Measurements from ENCODE around the gene ADAMTSL2.

The ADAMTSL2 gene

DNA sequence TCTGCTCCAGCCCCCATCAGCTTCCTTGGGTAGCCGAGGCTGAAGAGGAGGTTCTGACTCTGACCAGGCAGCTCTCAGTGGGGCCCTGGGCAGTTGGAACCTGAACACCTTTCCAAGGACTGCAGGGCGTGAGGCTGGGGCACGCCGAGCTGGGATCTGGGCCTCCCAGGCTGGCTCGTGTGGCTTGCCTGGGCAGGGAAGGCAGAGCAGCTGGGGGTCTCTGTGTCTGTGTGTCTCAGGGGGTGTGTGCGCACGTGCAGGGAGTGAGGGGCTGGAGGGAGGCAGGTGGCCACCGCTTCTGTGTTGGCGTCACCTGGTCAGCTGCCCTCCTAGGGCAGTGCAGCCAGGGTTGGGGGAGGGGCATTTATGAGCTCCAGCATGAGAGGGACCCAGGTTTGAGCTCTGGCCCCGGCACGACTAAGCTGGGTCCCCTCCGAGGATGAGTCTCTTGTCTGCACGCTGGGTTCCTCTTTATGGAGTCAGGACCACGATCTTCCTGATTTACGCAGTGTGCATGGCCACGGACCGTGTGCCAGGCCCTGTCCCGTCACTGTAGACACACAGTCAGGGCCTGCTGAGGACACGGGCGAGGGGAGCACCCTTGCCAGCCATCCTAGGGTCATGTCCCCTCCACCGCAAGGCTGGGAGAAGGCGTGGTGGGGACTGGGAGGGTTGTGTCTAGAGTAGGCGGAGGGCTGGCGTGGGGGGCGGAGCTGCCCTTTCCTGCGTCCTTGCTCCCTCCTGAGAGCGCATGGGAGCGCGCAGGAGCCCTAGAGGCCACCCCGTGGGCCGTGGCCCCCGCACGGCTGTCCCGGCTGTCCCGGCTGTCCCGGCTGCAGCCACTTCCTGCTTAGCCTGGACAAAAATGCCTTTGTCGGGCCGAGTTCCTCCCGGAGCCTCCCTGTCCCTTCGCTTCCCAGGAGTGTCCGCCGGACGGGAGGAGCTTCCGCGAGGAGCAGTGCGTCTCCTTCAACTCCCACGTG is 4.6 kb downstream of the ADAMTSL2 start:
- TF ChIP-seq ZFX (IDR thresholded peaks at IDR 0.05), result no peak
- TF ChIP-seq, protein P1, sequence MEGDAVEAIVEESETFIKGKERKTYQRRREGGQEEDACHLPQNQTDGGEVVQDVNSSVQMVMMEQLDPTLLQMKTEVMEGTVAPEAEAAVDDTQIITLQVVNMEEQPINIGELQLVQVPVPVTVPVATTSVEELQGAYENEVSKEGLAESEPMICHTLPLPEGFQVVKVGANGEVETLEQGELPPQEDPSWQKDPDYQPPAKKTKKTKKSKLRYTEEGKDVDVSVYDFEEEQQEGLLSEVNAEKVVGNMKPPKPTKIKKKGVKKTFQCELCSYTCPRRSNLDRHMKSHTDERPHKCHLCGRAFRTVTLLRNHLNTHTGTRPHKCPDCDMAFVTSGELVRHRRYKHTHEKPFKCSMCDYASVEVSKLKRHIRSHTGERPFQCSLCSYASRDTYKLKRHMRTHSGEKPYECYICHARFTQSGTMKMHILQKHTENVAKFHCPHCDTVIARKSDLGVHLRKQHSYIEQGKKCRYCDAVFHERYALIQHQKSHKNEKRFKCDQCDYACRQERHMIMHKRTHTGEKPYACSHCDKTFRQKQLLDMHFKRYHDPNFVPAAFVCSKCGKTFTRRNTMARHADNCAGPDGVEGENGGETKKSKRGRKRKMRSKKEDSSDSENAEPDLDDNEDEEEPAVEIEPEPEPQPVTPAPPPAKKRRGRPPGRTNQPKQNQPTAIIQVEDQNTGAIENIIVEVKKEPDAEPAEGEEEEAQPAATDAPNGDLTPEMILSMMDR (conservative IDR thresholded peaks at IDR 0.05), result no peak
- H3K27ac ChIP-seq, result no peak overlapping the region

DNA sequence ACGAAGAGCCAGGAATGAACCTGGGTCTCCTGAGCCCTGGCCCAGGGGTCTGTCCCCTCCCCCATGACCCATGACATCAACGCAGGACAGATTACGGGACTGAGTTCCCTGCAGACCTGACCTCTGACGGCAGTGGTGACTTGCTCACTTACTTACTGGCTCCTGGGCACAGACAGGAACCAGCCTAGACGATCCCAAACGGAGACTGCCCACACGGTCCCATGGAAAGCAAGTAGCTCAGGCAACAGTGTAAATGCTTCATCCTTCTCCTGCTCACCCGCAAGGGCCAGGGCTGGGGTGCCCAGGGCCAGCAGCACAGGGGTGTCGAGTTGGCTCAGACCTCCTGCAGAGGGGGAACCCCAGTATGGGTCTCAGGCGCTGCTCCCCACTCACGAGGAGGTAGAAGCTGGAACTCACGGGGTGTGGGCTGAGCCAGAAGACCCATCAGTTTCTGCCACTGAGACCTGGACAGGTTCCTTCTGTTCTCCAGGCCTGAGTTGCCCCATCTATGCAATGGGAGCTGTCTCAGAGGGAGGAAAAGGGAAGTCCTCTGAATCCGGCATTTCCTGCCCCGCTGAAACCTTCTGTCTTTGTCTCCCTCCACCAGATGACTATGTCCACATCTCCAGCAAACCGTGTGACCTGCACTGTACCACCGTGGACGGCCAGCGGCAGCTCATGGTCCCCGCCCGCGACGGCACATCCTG is 5.6 kb downstream of the ADAMTSL2 start:
- TF ChIP-seq, protein P1 (conservative IDR thresholded peaks at IDR 0.05), result no peak
- no peak for TF ChIP-seq ZFX (IDR thresholded peaks at IDR 0.05)
- H3K27ac ChIP-seq, result no peak overlapping the region

DNA sequence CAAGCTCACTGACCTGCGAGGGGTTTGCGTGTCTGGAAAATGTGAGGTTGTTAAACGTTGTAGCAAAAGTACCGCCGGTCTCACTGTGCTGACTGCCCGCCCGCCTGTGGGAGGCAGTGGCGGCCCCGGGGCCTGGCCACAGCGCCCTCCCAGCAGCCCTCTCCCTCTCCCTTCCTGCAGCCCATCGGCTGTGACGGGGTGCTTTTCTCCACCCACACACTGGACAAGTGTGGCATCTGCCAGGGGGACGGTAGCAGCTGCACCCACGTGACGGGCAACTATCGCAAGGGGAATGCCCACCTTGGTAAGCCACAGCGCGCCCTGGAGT is 6.2 kb downstream of the ADAMTSL2 start:
- H3K27ac ChIP-seq, result no peak overlapping the region
- TF ChIP-seq, protein P1 (conservative IDR thresholded peaks at IDR 0.05), result no peak
- no peak for TF ChIP-seq ZFX (IDR thresholded peaks at IDR 0.05)

DNA sequence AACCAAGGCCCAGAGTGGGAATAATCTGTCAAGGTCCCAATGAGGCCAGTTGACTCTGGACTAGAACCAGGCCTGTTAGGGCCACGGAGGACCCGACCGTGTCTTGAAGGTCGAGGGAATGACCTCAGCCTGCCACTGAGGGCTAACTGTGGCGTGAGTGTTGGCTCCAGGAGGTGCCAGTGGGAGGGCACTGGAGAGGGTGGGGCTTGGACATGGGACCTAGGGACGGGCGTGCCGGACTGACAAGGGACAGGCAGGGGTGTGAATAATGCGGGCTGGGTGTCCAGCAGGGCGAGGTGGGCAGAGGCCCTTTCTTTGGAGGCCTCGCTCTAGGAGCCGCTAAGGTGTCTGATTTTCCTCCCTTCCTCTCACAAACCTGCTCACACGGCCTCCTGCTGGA is 7.5 kb downstream of the ADAMTSL2 start:
- TF ChIP-seq ZFX (IDR thresholded peaks at IDR 0.05), result no peak
- TF ChIP-seq, protein P1 (conservative IDR thresholded peaks at IDR 0.05), result no peak
- no peak overlapping the region for H3K27ac ChIP-seq

DNA sequence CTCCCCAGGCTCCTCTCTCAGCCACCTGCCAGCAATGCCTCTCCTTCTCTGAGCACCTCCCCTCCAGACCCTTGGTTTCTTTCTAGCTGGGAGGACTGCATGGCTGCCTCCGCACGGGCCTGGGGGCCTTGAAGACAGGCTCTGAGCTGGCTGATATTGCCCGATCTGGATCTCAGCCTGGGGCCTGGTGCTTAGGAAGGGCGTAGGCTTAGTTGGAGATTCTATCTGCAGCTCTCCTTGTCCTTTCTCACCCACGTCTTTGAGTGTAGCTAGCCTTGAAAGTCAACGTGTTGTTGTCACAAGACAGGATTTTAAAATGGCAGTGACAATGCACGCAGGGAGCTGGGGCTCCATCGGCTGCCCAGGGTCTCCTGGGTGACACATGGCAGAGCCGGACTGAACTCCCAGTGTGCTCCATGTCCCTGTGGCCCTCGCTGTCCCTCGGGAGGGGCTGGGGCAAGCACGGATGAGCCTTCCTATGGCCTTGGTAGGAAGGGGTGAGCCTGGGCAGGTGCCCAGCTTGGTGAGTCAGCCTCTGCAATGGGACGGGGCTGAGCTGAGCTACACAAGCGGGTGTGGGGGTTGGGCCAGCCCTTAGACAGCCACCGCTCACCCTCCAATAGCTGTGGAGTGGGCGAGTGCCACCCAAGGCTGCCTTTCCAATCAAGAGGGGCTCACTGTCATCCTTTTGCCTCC is 9.4 kb downstream of the ADAMTSL2 start:
- TF ChIP-seq, protein P1 (conservative IDR thresholded peaks at IDR 0.05), result no peak

DNA sequence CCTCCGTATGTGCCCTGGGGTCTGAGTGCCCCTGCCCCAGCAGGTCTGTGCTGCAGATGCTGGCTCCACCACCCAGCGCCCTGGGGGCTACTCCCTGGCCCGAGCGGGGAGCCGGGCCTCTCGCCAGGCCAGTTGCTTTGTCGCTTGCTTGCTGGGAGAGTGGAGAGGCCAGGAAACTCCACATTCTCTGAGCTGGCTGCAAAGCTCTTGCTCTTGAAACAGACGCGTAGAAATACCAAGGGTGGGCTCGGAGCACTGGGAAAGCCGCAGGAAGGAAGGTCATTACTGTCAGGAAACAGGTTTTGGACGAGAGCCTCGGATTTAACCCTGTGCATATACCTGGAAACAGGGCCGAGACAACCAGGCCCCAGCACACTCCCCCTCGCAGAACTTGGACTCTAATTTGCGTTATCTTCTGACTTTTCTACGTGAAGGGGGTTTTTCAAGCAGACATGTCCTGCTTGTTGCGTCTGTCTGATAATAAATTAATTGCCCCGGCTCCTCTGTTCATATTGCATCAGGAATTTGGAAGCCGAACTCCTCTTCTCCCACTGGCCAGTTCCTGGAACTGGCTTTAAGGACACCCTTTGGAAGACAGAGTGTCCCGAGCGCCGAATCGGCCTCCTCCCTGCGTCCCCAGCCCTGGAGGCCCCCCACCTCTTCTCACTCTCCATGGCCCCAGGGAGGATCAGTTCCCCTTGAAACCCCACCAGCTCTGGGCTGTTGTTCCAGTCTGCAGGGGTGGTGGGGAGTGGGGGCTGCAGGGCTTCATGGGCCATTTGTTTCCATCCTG is 11.2 kb downstream of the ADAMTSL2 start:
- TF ChIP-seq ZFX (IDR thresholded peaks at IDR 0.05), result no peak
- TF ChIP-seq, protein P1 (conservative IDR thresholded peaks at IDR 0.05), result no peak

More for the DNA sequence above, 9.4 kb downstream of the ADAMTSL2 start:
- H3K27ac ChIP-seq, result no peak overlapping the region

More for the DNA sequence above, 11.2 kb downstream of the ADAMTSL2 start:
- no peak overlapping the region for H3K27ac ChIP-seq
